Esophagus muscularis mucosa (tissue), 4 donors: Measurements from ENCODE around the gene NTN4. TPM values are rescaled to one million over a fixed set of nuclear protein-coding genes. Genes with fewer than 3 reads are reported as not detected.

Source experiments
- DNase-seq: peaks from one replicate; pipeline ENCODE4 v3.0.0-alpha.2; 2017; ENCODE audit errors: extremely low spot score
- H3K27ac ChIP-seq, 4 donors: fragments of 200-600 bp; sonication (generic); replicated peaks in 1 of 4; 1 replicate in 3 of 4; 2 replicates in 1 of 4; pipeline ENCODE4 v1.5.1; 2016 to 2019; ENCODE audit warnings: mild to moderate bottlenecking in 1 of 4
- H3K27me3 ChIP-seq, 4 donors: fragments of 200-600 bp; sonication (generic); one replicate each; pipeline versions ENCODE4 v1.5.1 to v1.6.0; 2016 to 2019
- H3K36me3 ChIP-seq, 4 donors: fragments of 200-600 bp; sonication (generic); one replicate each; pipeline ENCODE4 v1.5.1; 2016 to 2019
- H3K4me1 ChIP-seq, 4 donors: fragments of 200-600 bp; sonication (generic); one replicate each; pipeline ENCODE4 v1.5.1; 2016 to 2019
- H3K4me3 ChIP-seq, 4 donors: fragments of 200-600 bp; sonication (generic); 1 replicate in 2 of 4; 2 replicates in 2 of 4; pipeline ENCODE4 v1.5.1; 2016 to 2019; ENCODE audit warnings: mild to moderate bottlenecking in 4 of 4, moderate library complexity in 1 of 4
- H3K9me3 ChIP-seq, 4 donors: fragments of 200-600 bp; sonication (generic); 1 replicate in 3 of 4; 2 replicates in 1 of 4; pipeline ENCODE4 v1.5.1; 2016 to 2019
- EP300 ChIP-seq: sonication (generic); formaldehyde crosslinking; IDR thresholded peaks from one replicate; pipeline ENCODE4 v1.6.1; 2017; ENCODE audit warnings: antibody characterized with exemption
- POLR2A ChIP-seq: fragments of 450-650 bp; IDR thresholded peaks from one replicate; pipeline ENCODE4 v1.6.1; 2017; ENCODE audit warnings: antibody characterized with exemption, moderate library complexity, mild to moderate bottlenecking, low read depth
- POLR2AphosphoS5 ChIP-seq, 2 donors: sonication (generic); formaldehyde crosslinking; IDR thresholded peaks; one replicate each; pipeline ENCODE4 v1.6.1; 2017; ENCODE audit warnings: antibody characterized with exemption in 2 of 2
- WGBS: methylation state at CpG from one replicate; pipeline ENCODE4 v1.1.5; 2018; 5-methylcytosine and 5-hydroxymethylcytosine counted together
- intact Hi-C: fragments of 100-400 bp; cut with DNase I; formaldehyde crosslinking; loops from one replicate; pipeline ENCODE4 v1.15.1; 2023
- total RNA-seq, 4 donors: library from RNA; depleted of rRNA; stranded (reverse); fragments of >200 nt; gene quantifications; one replicate each; pipeline versions ENCODE4 v1.1.0 to v1.2.1, GENCODE V29; 2016
- TF ChIP-seq, protein P1 (sequence below), 3 experiments: fragments of 200-600 bp in 2 of 3; fragments of 450-650 bp in 1 of 3; sonication (generic) in 2 of 3; IDR thresholded peaks; one replicate each; pipeline ENCODE4 v1.5.1; 2017 to 2019; ENCODE audit warnings: antibody characterized with exemption in 3 of 3, mild to moderate bottlenecking in 2 of 3, moderate library complexity in 1 of 3

NTN4 gene
- total RNA-seq, 4 donors from 2014 or later, result 46.7 to 73.1 (median 52.7) TPM

DNA sequence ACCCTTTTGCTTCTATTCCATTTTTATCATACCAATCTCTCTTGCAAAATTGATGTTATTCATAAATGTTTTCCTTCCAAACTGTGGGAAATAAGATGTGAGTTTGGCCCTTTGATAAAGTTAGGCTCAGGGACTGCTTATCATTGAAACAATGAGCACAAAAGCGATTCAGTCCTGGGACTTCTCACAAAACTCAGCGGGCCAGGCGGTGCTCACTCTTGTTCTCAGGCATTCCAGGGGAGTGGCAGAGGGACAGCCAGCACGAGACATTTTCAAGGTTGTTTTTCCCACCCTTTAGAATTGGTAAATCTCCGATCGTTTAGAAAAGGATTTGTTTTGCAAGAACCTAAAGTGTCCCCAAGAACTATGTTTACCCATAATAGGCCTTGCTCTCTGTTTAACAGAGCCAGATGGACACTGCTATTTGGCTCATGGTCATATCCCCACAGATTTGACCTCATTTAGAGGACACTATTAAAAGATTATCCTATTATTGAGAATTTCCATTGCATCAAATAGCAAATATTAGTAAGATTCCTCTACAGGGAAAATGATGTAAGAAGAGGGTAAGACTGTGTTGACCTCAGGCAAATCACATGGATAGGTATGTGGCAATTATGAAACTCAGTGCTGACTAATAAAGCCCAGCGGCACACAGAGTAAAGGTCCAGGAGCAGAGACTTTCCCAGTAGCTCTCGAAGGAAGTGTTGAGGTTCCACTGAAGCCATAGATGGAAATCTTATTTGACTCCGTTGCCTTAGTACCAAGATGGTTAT, 136.6 kb downstream of the NTN4 start:
- peak in 1 of 2 donors; percentile 58 for TF ChIP-seq POLR2AphosphoS5 (IDR thresholded peaks at IDR 0.05)
- TF ChIP-seq, protein P1, sequence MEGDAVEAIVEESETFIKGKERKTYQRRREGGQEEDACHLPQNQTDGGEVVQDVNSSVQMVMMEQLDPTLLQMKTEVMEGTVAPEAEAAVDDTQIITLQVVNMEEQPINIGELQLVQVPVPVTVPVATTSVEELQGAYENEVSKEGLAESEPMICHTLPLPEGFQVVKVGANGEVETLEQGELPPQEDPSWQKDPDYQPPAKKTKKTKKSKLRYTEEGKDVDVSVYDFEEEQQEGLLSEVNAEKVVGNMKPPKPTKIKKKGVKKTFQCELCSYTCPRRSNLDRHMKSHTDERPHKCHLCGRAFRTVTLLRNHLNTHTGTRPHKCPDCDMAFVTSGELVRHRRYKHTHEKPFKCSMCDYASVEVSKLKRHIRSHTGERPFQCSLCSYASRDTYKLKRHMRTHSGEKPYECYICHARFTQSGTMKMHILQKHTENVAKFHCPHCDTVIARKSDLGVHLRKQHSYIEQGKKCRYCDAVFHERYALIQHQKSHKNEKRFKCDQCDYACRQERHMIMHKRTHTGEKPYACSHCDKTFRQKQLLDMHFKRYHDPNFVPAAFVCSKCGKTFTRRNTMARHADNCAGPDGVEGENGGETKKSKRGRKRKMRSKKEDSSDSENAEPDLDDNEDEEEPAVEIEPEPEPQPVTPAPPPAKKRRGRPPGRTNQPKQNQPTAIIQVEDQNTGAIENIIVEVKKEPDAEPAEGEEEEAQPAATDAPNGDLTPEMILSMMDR (IDR thresholded peaks at IDR 0.05), result no peak
- intact Hi-C loops, result no loop called here
- Histone ChIP-seq H3K27ac (peak overlapping the region in 3 of 4 donors; percentile 1 to 62 (median 48)), H3K4me1 (peaks cover 10 to 25% (median 17%) of the 10 kb centered on the region in 4 donors), H3K4me3 (no peak overlapping the region), H3K36me3 (no peaks in the 10 kb centered on the region), H3K9me3 (no peaks in the 10 kb centered on the region), H3K27me3 (no peaks in the 10 kb centered on the region)
- DNase-seq, result no peak
- WGBS, result 71% methylated on average over 9 of the region's 9 CpGs

DNA sequence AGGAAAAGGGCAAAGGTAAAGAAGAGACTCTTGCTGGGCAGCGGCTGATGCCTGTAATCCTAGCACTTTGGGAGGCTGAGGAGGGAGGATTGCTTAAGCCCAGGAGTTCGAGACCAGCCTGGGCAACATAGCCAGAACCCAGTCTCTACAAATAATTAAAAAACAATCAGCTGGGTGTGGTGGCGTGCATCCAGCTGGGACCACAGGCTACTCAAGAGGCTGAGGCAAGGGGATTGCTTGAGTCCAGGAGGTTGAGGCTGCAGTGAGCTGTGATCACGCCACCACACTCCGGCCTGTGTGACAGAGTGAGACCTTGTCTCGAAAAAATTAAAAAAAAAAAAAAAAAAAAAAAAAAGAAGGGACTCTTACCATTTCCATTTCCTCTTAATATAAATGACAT, 138.9 kb downstream of the NTN4 start:
- Histone ChIP-seq H3K9me3 (no peaks in the 10 kb centered on the region), H3K4me1 (peaks cover 21 to 37% (median 26%) of the 10 kb centered on the region in 4 donors), H3K36me3 (no peaks in the 10 kb centered on the region), H3K4me3 (no peak overlapping the region), H3K27me3 (no peaks in the 10 kb centered on the region), H3K27ac (no peak overlapping the region)
- 89% methylated on average over 6 of the region's 6 CpGs for WGBS
- DNase-seq, result no peak
- intact Hi-C loops, result no loop called here
- TF ChIP-seq POLR2A (no peak), EP300 (no peak)

DNA sequence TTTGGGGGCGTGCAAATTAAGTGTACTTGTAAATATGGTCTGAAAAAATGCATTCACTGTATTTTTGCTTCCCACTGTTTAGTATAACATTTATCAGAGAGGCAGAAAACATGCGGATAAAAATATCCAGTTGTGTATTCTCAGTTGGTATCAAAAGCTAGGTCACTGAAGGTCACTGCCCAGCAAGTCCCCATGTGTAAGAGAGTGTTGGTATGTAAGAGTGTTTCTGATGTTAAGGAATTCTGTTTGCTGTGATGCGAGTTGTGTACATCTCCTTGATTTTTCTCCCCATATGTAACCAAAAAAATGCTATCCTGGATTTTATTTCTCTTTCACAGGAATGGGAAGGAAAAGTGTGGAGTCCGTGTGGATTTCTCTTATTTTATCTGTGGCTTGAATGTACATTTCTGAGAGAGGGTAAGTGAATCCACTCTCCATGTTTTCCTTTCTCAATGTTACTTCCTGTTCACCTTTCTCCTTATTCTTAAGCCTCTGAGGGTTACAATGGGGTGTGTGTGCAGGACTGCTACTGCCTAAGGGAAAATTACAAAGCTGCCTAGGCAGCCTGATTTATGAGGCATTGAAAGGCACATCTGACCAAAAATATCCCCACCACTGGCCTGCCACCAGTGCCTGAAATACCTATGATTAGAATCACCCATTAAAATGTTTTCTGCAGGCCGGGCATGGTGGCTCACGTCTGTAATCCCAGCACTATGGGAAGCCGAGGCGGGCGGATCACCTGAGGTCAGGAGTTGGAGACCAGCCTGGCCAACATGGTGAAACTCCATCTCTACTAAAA, 141.4 kb downstream of the NTN4 start:
- no peaks in the 10 kb centered on the region for H3K9me3 ChIP-seq
- no peak overlapping the region for H3K4me3 ChIP-seq
- intact Hi-C loops, result no loop called here
- H3K27me3 ChIP-seq, result no peaks in the 10 kb centered on the region
- 82% methylated on average over 9 of the region's 9 CpGs for WGBS
- TF ChIP-seq POLR2AphosphoS5 (IDR thresholded peaks at IDR 0.05) (peak in 1 of 2 donors; percentile 34), EP300 (no peak), POLR2A (no peak)
- TF ChIP-seq, protein P1 (IDR thresholded peaks at IDR 0.05), result no peak
- peak overlapping the region in 2 of 4 donors; percentile 3 to 35 for H3K27ac ChIP-seq
- no peaks in the 10 kb centered on the region for H3K36me3 ChIP-seq
- no peak for DNase-seq
- peaks cover 27 to 40% (median 31%) of the 10 kb centered on the region in 4 donors for H3K4me1 ChIP-seq

DNA sequence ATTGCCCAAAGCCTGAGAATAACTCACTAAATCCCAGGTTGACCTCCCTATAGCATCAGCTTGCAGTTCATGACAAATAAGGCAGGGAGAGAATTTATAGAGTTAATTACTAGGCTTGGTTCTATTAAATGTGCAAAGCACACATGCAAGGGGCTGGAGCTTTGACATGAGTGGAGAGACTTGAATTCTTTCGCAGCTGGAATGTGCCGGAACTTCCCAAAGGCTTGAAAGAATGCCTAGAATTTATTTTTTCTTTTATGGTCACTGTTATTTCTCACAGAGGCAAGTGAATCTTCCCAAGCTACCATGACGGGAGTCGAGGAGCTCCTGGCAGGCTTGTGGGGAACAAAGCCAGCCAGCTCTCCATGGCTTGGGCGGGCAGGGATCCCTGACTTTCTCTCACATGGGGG, 143.8 kb downstream of the NTN4 start:
- DNase-seq, result no peak

More for the DNA sequence above, 143.8 kb downstream of the NTN4 start:
- Histone ChIP-seq H3K36me3 (no peaks in the 10 kb centered on the region), H3K4me3 (peak overlapping the region in 1 of 4 donors; percentile 3), H3K27ac (peak overlapping the region in 1 of 4 donors; percentile 21), H3K4me1 (peaks cover 19 to 24% (median 23%) of the 10 kb centered on the region in 4 donors), H3K9me3 (no peaks in the 10 kb centered on the region), H3K27me3 (no peaks in the 10 kb centered on the region)
- TF ChIP-seq EP300, result no peak
- TF ChIP-seq, protein P1 (IDR thresholded peaks at IDR 0.05), result no peak
- TF ChIP-seq POLR2A, result no peak
- no peak for TF ChIP-seq POLR2AphosphoS5 (IDR thresholded peaks at IDR 0.05)
- intact Hi-C loops, result no loop called here
- 40% methylated on average over 5 of the region's 5 CpGs for WGBS
